NCI-H2196 (cell line): ENCODE data around the gene KDM3B.

Experiments used
- DNase-seq: peaks from one replicate; lab custom pipeline; 2025; ENCODE audit not compliant: unreplicated experiment; lab: John Stamatoyannopoulos, UW

The KDM3B gene

GRCh38 chr5:138346889-138347288 is 5.6 kb upstream of the KDM3B start:
- no peak for DNase-seq

- no peak for DNase-seq
Measured at GRCh38 chr5:138349852-138350562, 2.5 kb upstream of the KDM3B start.

GRCh38 chr5:138350563-138350890 is 2.0 kb upstream of the KDM3B start:
- DNase-seq: no peak

DNA sequence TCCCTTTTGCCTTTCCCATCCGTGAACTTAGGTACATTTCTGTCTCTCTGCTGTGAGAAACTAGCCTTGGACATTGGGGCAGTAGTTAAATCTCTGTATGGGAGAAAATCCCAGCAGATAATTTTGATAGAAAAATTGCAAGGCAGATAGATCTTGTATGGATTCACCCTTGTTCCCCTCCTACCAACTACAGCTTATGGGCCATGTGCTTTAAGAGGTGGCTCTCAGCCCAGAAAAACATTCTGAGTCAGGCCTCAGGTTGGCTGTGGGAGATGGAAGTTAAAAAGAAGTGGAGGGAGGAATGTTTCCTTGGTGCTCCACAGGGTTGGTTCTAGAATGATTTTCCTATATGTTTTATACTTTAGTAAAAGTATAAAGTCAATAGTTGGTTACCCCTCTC is 1.4 kb upstream of the KDM3B start:
- no peak for DNase-seq

DNA sequence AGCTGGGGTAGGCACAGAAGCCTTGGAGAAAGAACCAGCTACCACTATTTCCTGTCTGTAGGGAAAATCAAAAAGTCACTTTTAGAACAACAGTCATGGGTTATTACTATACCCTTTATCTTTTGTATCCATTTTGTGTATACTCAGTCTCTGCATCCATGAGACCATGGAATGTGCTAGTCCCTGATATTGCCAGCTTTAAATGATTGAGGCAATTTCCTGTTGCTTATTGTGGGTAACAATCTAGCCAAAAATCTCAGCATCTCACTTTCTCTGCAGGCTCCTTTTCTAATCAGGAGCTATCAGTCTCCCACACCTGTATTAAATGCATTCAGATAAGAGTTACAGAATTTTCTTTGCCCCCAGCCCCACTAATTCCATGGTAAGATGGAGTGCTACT is 968 bp upstream of the KDM3B start:
- no peak for DNase-seq

GRCh38 chr5:138352722-138353559 is 456 bp downstream of the KDM3B start:
- DNase-seq: peak; percentile 51

GRCh38 chr5:138353560-138354080 is 1.1 kb downstream of the KDM3B start:
- DNase-seq: no peak

GRCh38 chr5:138354387-138354786 is 1.9 kb downstream of the KDM3B start:
- DNase-seq: no peak

GRCh38 chr5:138354926-138355378 is 2.5 kb downstream of the KDM3B start:
- no peak for DNase-seq

DNA sequence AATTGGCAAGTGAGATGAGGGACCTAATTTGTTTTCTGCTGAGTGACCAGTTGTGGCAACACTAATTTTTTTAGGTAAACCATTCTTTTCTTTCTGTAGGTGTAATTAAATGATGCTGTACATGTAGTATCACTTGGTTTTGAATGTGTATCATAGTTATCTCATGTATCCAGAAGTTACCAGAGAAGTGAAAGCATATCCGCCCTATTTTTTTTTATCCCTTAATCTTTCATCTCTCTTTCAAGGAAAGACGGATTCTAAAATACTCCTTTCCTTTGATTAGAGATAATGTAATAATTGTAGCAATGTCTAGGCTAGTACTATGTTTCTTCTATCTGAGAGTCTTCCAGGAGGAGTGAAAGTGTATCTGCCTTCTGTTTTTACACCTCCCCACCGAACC is 7.1 kb downstream of the KDM3B start:
- no peak for DNase-seq

GRCh38 chr5:138360941-138361452 is 8.5 kb downstream of the KDM3B start:
- DNase-seq: no peak

DNA sequence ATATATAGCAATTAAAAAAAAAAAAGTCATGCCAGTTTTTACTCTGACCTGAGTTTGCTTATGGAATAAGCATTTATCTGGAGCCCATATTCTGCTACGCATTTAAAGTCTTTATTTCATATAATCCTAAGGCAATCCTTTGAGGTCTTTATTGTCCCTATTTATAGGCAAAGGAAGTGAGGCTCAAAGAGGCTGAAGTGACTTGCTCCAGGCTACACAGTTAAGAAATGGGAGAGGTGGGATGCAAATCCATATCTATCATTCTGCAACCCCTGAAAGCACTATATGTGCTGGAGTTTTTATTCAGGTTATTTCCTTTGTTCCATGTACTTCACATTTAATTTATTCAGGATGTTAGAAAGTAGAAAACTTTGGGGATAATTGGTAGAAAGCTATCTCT is 12.1 kb downstream of the KDM3B start:
- no peak for DNase-seq

- DNase-seq: peak; percentile 15
Measured at GRCh38 chr5:138366632-138367382, 14.3 kb downstream of the KDM3B start.

- DNase-seq: no peak
Measured at GRCh38 chr5:138369261-138369660, 16.8 kb downstream of the KDM3B start.

GRCh38 chr5:138369706-138370105 is 17.2 kb downstream of the KDM3B start:
- DNase-seq: no peak

DNA sequence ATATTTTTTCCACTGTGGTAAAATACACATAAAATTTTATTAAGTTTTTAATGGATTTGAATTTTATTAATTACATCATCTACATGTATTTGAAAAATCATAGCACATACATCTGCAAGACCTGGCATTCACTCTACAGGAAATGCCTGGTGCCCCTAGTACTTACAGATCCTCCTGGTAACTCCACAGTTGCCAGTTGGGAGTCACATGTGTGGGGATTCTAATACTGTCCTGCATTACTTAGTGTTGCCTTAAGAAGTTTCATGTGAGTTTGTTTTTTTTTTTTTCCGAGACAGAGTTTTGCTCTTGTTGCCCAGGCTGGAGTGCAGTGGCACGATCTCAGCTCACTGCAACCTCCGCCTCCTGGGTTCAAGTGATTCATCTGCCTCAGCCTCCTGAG is 18.1 kb downstream of the KDM3B start:
- DNase-seq: no peak

- no peak for DNase-seq
Measured at GRCh38 chr5:138371454-138371853, 19.0 kb downstream of the KDM3B start.

DNA sequence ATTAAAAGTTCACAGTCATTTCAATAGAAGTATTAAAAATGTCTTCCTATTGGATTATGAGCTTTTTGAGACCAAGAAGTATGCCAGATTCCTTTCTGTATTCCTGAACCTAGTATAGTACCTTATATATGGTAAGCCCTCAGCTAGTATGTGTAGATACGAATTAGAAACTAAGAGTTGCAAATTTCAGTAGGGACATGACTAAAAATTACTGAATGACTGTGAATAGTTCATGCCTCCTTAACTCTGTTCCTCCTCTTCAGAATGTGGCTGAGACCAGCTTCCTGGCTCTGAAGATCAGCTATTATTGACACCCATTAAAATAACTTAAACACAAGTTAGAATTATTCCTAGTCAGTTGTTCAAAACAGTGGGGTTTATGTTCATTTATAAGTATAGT is 19.7 kb downstream of the KDM3B start:
- DNase-seq: no peak

DNA sequence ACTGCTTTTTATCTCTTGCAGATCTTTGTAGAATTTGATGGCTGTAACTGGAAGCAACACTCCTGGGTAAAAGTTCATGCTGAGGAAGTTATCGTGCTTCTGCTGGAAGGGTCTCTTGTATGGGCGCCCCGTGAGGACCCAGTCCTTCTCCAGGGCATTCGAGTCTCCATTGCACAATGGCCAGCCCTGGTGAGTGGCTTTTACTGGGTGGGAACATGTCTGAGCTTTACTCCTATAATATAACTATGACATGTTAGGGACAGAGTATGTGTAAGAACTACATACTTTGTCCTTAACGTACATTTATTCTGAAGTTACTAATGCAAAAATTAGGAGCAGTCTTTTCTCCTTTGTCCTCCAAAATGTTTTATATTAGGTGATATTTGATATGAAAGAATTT is 20.2 kb downstream of the KDM3B start:
- no peak for DNase-seq

- DNase-seq: no peak
Measured at GRCh38 chr5:138382347-138382746, 29.9 kb downstream of the KDM3B start.

DNA sequence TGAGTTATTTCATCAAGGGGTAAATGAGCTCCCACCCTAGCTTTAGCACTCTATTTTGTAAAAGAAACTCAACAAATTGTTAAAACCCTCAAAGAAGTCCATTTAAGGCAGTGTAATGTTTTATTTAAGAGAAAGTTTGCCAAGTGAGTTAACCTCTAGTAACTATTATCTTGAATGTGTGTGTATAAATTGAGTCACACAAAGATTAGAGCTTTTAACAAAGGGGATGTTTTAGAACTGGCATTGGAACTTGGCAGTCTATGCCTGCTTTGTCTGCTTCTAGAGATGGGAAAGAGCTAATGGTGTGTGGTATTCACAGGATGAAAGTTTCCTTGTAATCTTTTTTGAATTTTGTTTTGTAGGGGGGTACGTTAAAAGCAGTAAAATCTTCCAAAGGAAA is 33.2 kb downstream of the KDM3B start:
- DNase-seq: no peak
